Stomach (tissue), 9 donors: ENCODE results near the gene PRKG1. TPM values are rescaled to one million over a fixed set of nuclear protein-coding genes. Genes with fewer than 3 reads are reported as not detected.

Experiments
- DNase-seq, 2 donors: peaks; one replicate each; pipeline versions ENCODE4 v3.0.0 to v3.0.0-alpha.2; 2013 to 2019
- H3K27ac ChIP-seq, 5 donors: fragments of 200-600 bp in 4 of 5; sonication (generic) in 4 of 5; one replicate each; pipeline ENCODE4 v1.5.1; 2013 to 2019; ENCODE audit warnings: mild to moderate bottlenecking in 1 of 5, moderate library complexity in 1 of 5
- H3K27me3 ChIP-seq, 3 donors: fragments of 200-600 bp; sonication (generic); one replicate each; pipeline ENCODE4 v1.5.1; 2017 to 2019; ENCODE audit warnings: mixed run types in 1 of 3
- H3K36me3 ChIP-seq, 4 donors: fragments of 200-600 bp; sonication (generic); 1 replicate in 3 of 4; 2 replicates in 1 of 4; pipeline ENCODE4 v1.5.1; 2016 to 2019
- H3K4me1 ChIP-seq, 4 donors: fragments of 200-600 bp; sonication (generic); one replicate each; pipeline ENCODE4 v1.5.1; 2016 to 2019
- H3K4me3 ChIP-seq, 4 donors: fragments of 200-600 bp; sonication (generic) in 3 of 4; one replicate each; pipeline ENCODE4 v1.5.1; 2016 to 2019; ENCODE audit warnings: mild to moderate bottlenecking in 1 of 4
- H3K9me3 ChIP-seq, 4 donors: fragments of 200-600 bp; sonication (generic); one replicate each; pipeline ENCODE4 v1.5.1; 2016 to 2019
- EP300 ChIP-seq: sonication (generic); formaldehyde crosslinking; IDR thresholded peaks from one replicate; pipeline ENCODE4 v1.6.1; 2017; ENCODE audit warnings: antibody characterized with exemption
- POLR2A ChIP-seq, 4 donors: fragments of 450-650 bp; IDR thresholded peaks; one replicate each; pipeline ENCODE4 v1.6.1; 2016; ENCODE audit warnings: antibody characterized with exemption in 4 of 4, control low read depth in 2 of 4, mild to moderate bottlenecking in 1 of 4, moderate library complexity in 1 of 4
- POLR2AphosphoS5 ChIP-seq, 3 donors: sonication (generic); formaldehyde crosslinking; IDR thresholded peaks; one replicate each; pipeline ENCODE4 v1.6.1; 2016; ENCODE audit warnings: antibody characterized with exemption in 3 of 3
- WGBS, 5 donors: extraction: QIAGEN DNeasy Blood & Tissue Kit in 3 of 5; methylation state at CpG; one replicate each; pipeline versions ENCODE4 v1.1.5 to v1.1.7; 2013 to 2018; 5-methylcytosine and 5-hydroxymethylcytosine counted together
- intact Hi-C: fragments of 100-400 bp; cut with DNase I; formaldehyde crosslinking; loops from one replicate; pipeline ENCODE4 v1.15.1; 2023; ENCODE audit warnings: low total_unique reads
- polyA plus RNA-seq, 3 donors: library from polyadenylated mRNA; stranded (reverse); fragments of 200-250 nt; gene quantifications; one replicate each; pipeline ENCODE4 v1.2.3, GENCODE V29; 2013
- total RNA-seq, 5 donors: library from RNA; depleted of rRNA; stranded (reverse); fragments of >200 nt; gene quantifications; one replicate each; pipeline versions ENCODE4 v1.1.0 to v1.2.3, GENCODE V29; 2014 to 2016
- TF ChIP-seq, protein P1 (sequence below), 7 experiments: fragments of 450-650 bp in 4 of 7; fragments of 200-600 bp in 3 of 7; sonication (generic) in 3 of 7; IDR thresholded peaks; one replicate each; pipeline ENCODE4 v1.5.1; 2016 to 2019; ENCODE audit warnings: antibody characterized with exemption in 7 of 7, control low read depth in 2 of 7, mild to moderate bottlenecking in 1 of 7
- donor health status: healthy with polysubstance abuse.
- donor health status: Bipolar disorder and iron deficiency.
- donor health status: healthy.

Gene PRKG1
- total and polyA plus RNA-seq, 8 donors, result 1.5 to 89.2 (median 14.3) TPM

DNA sequence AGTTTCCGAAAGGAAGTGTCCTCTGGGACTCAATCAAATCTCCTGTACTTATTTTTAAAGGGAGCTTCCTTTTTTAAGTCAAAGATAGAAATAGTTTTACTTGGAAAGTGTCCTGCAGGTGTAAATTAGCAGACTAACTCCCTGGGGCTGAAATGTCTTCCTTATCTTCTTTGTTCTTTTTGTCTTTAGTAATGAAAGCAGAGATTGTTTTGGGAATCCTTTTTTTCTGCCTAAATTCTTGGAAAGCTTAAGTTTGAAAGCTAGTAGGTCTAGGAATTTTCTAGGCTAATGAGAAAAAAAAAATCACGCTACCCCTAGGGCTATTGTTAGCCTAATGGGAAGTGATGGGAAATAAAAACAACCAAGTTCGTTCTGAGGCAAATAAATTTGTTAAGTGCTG is 764.2 kb downstream of the PRKG1 start:
- Histone ChIP-seq H3K27ac (no peak overlapping the region), H3K27me3 (no peaks in the 10 kb centered on the region), H3K4me1 (no peaks in the 10 kb centered on the region), H3K4me3 (no peak overlapping the region), H3K9me3 (peaks cover 0 to 8% (median 4%) of the 10 kb centered on the region in 4 donors), H3K36me3 (no peaks in the 10 kb centered on the region)
- no peak for TF ChIP-seq EP300
- TF ChIP-seq, protein P1, sequence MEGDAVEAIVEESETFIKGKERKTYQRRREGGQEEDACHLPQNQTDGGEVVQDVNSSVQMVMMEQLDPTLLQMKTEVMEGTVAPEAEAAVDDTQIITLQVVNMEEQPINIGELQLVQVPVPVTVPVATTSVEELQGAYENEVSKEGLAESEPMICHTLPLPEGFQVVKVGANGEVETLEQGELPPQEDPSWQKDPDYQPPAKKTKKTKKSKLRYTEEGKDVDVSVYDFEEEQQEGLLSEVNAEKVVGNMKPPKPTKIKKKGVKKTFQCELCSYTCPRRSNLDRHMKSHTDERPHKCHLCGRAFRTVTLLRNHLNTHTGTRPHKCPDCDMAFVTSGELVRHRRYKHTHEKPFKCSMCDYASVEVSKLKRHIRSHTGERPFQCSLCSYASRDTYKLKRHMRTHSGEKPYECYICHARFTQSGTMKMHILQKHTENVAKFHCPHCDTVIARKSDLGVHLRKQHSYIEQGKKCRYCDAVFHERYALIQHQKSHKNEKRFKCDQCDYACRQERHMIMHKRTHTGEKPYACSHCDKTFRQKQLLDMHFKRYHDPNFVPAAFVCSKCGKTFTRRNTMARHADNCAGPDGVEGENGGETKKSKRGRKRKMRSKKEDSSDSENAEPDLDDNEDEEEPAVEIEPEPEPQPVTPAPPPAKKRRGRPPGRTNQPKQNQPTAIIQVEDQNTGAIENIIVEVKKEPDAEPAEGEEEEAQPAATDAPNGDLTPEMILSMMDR (IDR thresholded peaks at IDR 0.05), result no peak
- intact Hi-C loops, result no loop called here
- 73 to 82% (median 74%) methylated on average over 3 of the region's 3 CpGs for WGBS, 5 donors
- DNase-seq, result no peak

DNA sequence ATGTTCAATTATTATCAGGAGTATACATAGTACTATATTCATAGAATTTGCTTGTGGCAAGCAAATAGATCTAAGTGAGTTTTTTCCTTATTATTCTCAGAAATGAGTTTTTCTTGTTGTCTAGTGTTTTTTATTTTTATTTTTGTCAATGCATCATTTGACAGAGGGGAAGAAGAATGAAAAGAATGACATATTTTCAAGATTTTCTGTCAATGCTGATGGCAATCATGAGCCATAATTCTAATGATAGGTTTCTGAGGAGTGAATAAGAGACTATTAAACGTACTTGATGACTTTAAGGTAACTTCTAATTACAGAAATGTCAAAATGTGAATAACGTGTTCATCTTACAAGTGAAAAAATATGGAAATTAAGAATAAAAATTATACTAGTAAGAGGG is 769.7 kb downstream of the PRKG1 start:
- WGBS, 5 donors, result 73 to 85% (median 82%) methylated on average over 2 of the region's 2 CpGs
- H3K9me3 ChIP-seq, result no peaks in the 10 kb centered on the region
- no peak for DNase-seq
- H3K4me3 ChIP-seq, result no peak overlapping the region
- no peaks in the 10 kb centered on the region for H3K27me3 ChIP-seq
- H3K36me3 ChIP-seq, result no peaks in the 10 kb centered on the region
- H3K27ac ChIP-seq, result no peak overlapping the region
- intact Hi-C loops, result no loop called here
- TF ChIP-seq EP300, result no peak
- no peak for TF ChIP-seq POLR2A (IDR thresholded peaks at IDR 0.05)
- TF ChIP-seq, protein P1 (IDR thresholded peaks at IDR 0.05), result no peak
- no peak for TF ChIP-seq POLR2AphosphoS5 (IDR thresholded peaks at IDR 0.05)
- no peaks in the 10 kb centered on the region for H3K4me1 ChIP-seq

DNA sequence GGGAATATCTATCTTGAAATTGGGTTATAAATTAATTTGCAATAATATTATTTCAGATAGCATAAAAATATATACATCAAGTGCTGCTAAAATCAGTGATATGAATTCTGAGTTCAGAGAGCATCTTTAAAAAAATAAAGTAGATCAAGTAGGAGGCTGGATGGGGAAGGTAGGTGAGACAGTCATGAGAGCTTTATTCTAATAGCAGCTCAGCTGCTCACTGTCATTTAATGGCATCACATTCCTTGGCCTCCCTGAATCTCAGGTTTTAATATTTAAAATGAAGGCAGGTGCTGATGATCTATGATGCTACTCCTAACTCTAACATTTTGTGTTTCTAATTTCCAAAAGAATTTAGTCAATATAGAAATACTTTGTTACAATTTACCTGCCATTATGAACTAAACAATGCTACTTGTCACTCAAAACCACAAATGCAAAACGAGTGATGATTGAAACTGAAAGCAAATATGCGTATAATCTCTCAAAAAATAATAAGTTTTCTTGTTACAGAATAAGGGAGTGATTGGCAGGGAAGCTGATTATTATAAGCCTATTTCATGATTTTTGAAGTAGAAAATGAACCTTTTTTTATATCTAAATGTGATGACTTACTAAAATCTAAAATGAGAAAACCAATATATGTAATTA is 772.7 kb downstream of the PRKG1 start:
- WGBS, 5 donors, result 59 to 70% (median 63%) methylated on average over 2 of the region's 2 CpGs
- Histone ChIP-seq H3K27ac (no peak overlapping the region), H3K36me3 (no peaks in the 10 kb centered on the region), H3K27me3 (no peaks in the 10 kb centered on the region), H3K4me3 (no peak overlapping the region), H3K9me3 (no peaks in the 10 kb centered on the region), H3K4me1 (no peaks in the 10 kb centered on the region)
- intact Hi-C loops, result no loop called here
- DNase-seq, result no peak
- no peak for TF ChIP-seq EP300
- TF ChIP-seq POLR2AphosphoS5 (IDR thresholded peaks at IDR 0.05), result no peak
- TF ChIP-seq, protein P1 (IDR thresholded peaks at IDR 0.05), result no peak
- no peak for TF ChIP-seq POLR2A (IDR thresholded peaks at IDR 0.05)

DNA sequence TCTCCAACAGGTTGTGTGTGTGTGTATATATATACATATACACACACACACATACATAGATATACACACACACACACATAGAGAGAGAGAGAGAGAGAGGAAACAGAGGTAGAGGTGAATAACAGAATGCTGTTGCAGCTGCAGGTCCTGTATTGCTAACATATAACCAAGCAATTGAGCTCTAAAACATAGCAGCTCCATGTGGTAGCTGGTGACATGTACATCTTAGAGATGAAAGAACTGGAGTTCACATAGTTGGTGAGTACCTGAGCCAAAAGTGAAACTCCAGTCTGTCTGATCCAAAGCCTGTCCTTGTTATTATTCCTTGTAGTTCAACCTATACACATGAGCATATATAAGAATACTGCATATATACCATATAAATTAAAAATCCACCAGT is 778.0 kb downstream of the PRKG1 start:
- H3K9me3 ChIP-seq, result no peaks in the 10 kb centered on the region
- H3K27ac ChIP-seq, result no peak overlapping the region
- no peak overlapping the region for H3K4me3 ChIP-seq
- intact Hi-C loops, result no loop called here
- TF ChIP-seq POLR2AphosphoS5 (IDR thresholded peaks at IDR 0.05) (no peak), POLR2A (IDR thresholded peaks at IDR 0.05) (no peak), EP300 (no peak)
- TF ChIP-seq, protein P1 (IDR thresholded peaks at IDR 0.05), result no peak
- DNase-seq, result no peak
- H3K36me3 ChIP-seq, result no peaks in the 10 kb centered on the region
- no peaks in the 10 kb centered on the region for H3K4me1 ChIP-seq
- no peaks in the 10 kb centered on the region for H3K27me3 ChIP-seq
